Stimulated activated CD4-positive, alpha-beta T cell treated with anti-CD3 and anti-CD28 coated beads, Interleukin-15, amount 100 ng/mL, for 1 hour (primary cell): Measurements from ENCODE around the gene TTLL11.

Experiments used
- DNase-seq, 2 donors: peaks; one replicate each; pipeline ENCODE4 v3.0.0-alpha.2; 2020; ENCODE audit warnings: low read depth in 1 of 2, low spot score in 1 of 2

The TTLL11 gene

GRCh38 chr9:121944711-121945191 is 148.4 kb downstream of the TTLL11 start:
- DNase-seq, result no peak

GRCh38 chr9:121943463-121943862 is 149.6 kb downstream of the TTLL11 start:
- DNase-seq, result no peak

- no peak for DNase-seq
These were observed 150.2 kb downstream of the TTLL11 start for GRCh38 chr9:121942866-121943382.

- no peak for DNase-seq
These were observed 150.8 kb downstream of the TTLL11 start for GRCh38 chr9:121942313-121942712.

GRCh38 chr9:121939643-121940042 is 153.5 kb downstream of the TTLL11 start:
- DNase-seq, result no peak

GRCh38 chr9:121938621-121939020 is 154.5 kb downstream of the TTLL11 start:
- no peak for DNase-seq

GRCh38 chr9:121937240-121937639 is 155.9 kb downstream of the TTLL11 start:
- DNase-seq, result no peak

GRCh38 chr9:121935739-121936138 is 157.4 kb downstream of the TTLL11 start:
- DNase-seq, result no peak

- no peak for DNase-seq
These were observed 162.2 kb downstream of the TTLL11 start for GRCh38 chr9:121930956-121931355.

GRCh38 chr9:121929893-121930875 is 162.9 kb downstream of the TTLL11 start:
- DNase-seq, result no peak

GRCh38 chr9:121927636-121928035 is 165.5 kb downstream of the TTLL11 start:
- DNase-seq, result no peak

- no peak for DNase-seq
These were observed 166.0 kb downstream of the TTLL11 start for GRCh38 chr9:121927081-121927480.

- DNase-seq, result no peak
These were observed 166.7 kb downstream of the TTLL11 start for GRCh38 chr9:121926351-121926801.

GRCh38 chr9:121925935-121926334 is 167.2 kb downstream of the TTLL11 start:
- no peak for DNase-seq

GRCh38 chr9:121924700-121925099 is 168.4 kb downstream of the TTLL11 start:
- DNase-seq, result no peak

GRCh38 chr9:121921444-121921843 is 171.7 kb downstream of the TTLL11 start:
- no peak for DNase-seq

- no peak for DNase-seq
These were observed 175.5 kb downstream of the TTLL11 start for GRCh38 chr9:121917375-121918335.

GRCh38 chr9:121915304-121915625 is 177.8 kb downstream of the TTLL11 start:
- DNase-seq, result no peak

GRCh38 chr9:121914604-121915303 is 178.4 kb downstream of the TTLL11 start:
- DNase-seq, result no peak

- no peak for DNase-seq
These were observed 179.0 kb downstream of the TTLL11 start for GRCh38 chr9:121914017-121914595.
